ENCODE results near the gene HEXIM2.

HEXIM2 gene

GRCh38 chr17:45125509-45125908, 36.2 kb upstream of the HEXIM2 start:
- no peaks in the 10 kb centered on the region for H3K36me3 Mint-ChIP-seq (ENCODE audit: low read depth)
- H3K27me3 Mint-ChIP-seq (ENCODE audit: low read depth), result no peaks in the 10 kb centered on the region
- TF ChIP-seq, protein P1, sequence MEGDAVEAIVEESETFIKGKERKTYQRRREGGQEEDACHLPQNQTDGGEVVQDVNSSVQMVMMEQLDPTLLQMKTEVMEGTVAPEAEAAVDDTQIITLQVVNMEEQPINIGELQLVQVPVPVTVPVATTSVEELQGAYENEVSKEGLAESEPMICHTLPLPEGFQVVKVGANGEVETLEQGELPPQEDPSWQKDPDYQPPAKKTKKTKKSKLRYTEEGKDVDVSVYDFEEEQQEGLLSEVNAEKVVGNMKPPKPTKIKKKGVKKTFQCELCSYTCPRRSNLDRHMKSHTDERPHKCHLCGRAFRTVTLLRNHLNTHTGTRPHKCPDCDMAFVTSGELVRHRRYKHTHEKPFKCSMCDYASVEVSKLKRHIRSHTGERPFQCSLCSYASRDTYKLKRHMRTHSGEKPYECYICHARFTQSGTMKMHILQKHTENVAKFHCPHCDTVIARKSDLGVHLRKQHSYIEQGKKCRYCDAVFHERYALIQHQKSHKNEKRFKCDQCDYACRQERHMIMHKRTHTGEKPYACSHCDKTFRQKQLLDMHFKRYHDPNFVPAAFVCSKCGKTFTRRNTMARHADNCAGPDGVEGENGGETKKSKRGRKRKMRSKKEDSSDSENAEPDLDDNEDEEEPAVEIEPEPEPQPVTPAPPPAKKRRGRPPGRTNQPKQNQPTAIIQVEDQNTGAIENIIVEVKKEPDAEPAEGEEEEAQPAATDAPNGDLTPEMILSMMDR (IDR thresholded peaks at IDR 0.05; ENCODE audit: unreplicated experiment in 3 of 3), result no peak
- no peak overlapping the region for H3K4me3 Mint-ChIP-seq
- H3K27ac Mint-ChIP-seq, result peak overlapping the region in 2 of 3 experiments; percentile 20 to 35
- H3K9me3 Mint-ChIP-seq, result no peaks in the 10 kb centered on the region
- H3K4me1 Mint-ChIP-seq, result peaks cover 30% of the 10 kb centered on the region

- Mint-ChIP-seq H3K4me3 (no peak overlapping the region), H3K4me1 (peaks cover 36% of the 10 kb centered on the region), H3K36me3 (ENCODE audit: low read depth) (no peaks in the 10 kb centered on the region), H3K27ac (peak overlapping the region; percentile 85 to 94 (median 93)), H3K9me3 (no peaks in the 10 kb centered on the region), H3K27me3 (ENCODE audit: low read depth) (no peaks in the 10 kb centered on the region)
- TF ChIP-seq, protein P1 (IDR thresholded peaks at IDR 0.05; ENCODE audit: unreplicated experiment in 3 of 3), result no peak
Measured at GRCh38 chr17:45127207-45127547, 34.5 kb upstream of the HEXIM2 start.

GRCh38 chr17:45127548-45128300, 34.0 kb upstream of the HEXIM2 start:
- Mint-ChIP-seq H3K27ac (peak overlapping the region; percentile 85 to 94 (median 93)), H3K9me3 (no peaks in the 10 kb centered on the region), H3K4me1 (peaks cover 36% of the 10 kb centered on the region), H3K4me3 (peak overlapping the region; percentile 35 to 44 (median 39)), H3K27me3 (ENCODE audit: low read depth) (no peaks in the 10 kb centered on the region), H3K36me3 (ENCODE audit: low read depth) (no peaks in the 10 kb centered on the region)
- TF ChIP-seq, protein P1 (IDR thresholded peaks at IDR 0.05; ENCODE audit: unreplicated experiment in 3 of 3), result no peak

DNA sequence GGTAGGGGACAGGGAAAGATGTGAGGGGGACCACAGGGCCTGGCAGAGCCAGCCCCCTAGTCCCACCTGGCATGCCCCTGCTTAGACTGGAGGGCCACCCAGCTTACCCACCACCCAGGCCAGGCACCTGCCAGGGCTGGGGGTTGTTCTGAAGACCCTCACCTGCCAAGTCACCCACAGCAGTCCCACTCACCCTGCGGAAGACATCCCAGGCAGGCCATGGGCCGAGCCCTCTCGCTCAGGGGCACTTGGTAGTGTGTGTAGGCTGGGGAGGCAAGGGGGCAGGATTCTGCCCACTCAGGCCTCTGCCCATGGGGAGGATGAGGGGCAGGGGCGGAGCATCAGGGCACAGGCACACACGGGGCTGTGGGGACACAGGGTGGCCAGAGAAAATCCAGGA, 33.3 kb upstream of the HEXIM2 start:
- Mint-ChIP-seq H3K27ac (peak overlapping the region; percentile 85 to 94 (median 93)), H3K27me3 (ENCODE audit: low read depth) (no peaks in the 10 kb centered on the region), H3K9me3 (no peaks in the 10 kb centered on the region), H3K4me1 (peaks cover 32% of the 10 kb centered on the region), H3K4me3 (peak overlapping the region in 2 of 3 experiments; percentile 39 to 44), H3K36me3 (ENCODE audit: low read depth) (no peaks in the 10 kb centered on the region)
- TF ChIP-seq, protein P1 (IDR thresholded peaks at IDR 0.05; ENCODE audit: unreplicated experiment in 3 of 3), result no peak

DNA sequence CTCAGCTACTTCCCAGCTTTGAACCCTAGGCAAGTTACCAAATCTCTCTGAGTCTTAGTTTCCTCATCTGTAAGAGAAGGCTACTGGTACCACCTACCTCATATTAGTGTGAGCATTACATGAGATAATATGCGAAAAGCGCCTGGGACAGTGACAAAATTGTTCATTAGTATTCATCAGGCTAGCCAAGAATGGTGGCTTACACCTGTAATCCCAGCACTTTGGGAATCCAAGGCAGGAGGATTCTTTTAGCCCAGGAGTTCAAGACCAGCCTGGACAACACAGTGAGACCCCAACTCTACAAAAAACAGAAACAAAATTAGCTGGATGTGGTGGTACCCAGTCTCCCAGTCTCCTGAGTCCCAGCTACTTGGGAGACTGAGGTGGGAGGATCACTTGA, 32.7 kb upstream of the HEXIM2 start:
- no peaks in the 10 kb centered on the region for H3K9me3 Mint-ChIP-seq
- TF ChIP-seq, protein P1 (IDR thresholded peaks at IDR 0.05; ENCODE audit: unreplicated experiment in 3 of 3), result no peak
- peak overlapping the region; percentile 62 to 89 (median 82) for H3K27ac Mint-ChIP-seq
- no peaks in the 10 kb centered on the region for H3K27me3 Mint-ChIP-seq (ENCODE audit: low read depth)
- H3K4me3 Mint-ChIP-seq, result peak overlapping the region in 2 of 3 experiments; percentile 58 to 61
- peaks cover 31% of the 10 kb centered on the region for H3K4me1 Mint-ChIP-seq
- no peaks in the 10 kb centered on the region for H3K36me3 Mint-ChIP-seq (ENCODE audit: low read depth)

DNA sequence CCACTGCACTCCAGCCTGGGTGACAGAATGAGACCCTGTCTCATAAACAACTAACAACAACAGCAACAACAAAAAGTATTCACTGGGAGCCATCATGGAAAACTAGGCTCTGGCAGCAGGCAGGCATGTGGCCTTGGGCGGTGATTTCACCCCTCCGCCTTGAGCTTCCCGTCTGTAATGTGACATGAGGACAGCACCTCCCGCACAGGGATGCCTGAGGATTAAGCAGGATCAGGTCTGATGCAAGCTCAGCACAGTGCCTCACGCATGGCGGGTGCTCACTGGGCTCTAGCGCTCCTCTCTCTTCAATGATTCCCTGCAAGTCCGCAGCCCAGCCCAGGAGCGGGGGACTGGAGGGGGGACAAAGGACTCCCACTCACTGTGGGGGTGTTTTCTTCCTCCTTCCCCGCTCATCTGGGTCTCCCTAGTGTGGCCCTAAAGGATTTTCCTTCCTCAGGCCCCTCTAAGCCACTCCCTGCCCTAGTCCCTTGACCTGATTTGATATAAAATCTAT, 32.2 kb upstream of the HEXIM2 start:
- TF ChIP-seq, protein P1 (IDR thresholded peaks at IDR 0.05; ENCODE audit: unreplicated experiment in 3 of 3), result no peak
- no peaks in the 10 kb centered on the region for H3K36me3 Mint-ChIP-seq (ENCODE audit: low read depth)

More for the DNA sequence above, 32.2 kb upstream of the HEXIM2 start:
- no peaks in the 10 kb centered on the region for H3K9me3 Mint-ChIP-seq
- H3K4me1 Mint-ChIP-seq, result peaks cover 31% of the 10 kb centered on the region
- H3K27ac Mint-ChIP-seq, result peak overlapping the region; percentile 62 to 89 (median 82)
- peak overlapping the region; percentile 13 to 61 (median 58) for H3K4me3 Mint-ChIP-seq
- H3K27me3 Mint-ChIP-seq (ENCODE audit: low read depth), result no peaks in the 10 kb centered on the region

All from nephron (organoid).